WI38 (cell line): ENCODE results near the gene STIL.

Source experiments
- H3K4me3 ChIP-seq: 2 replicates; pipeline ENCODE4 v1.5.1; 2011; ENCODE audit warnings: low read depth, mild to moderate bottlenecking, control low read depth, low read length
- CTCF ChIP-seq: IDR thresholded peaks from 2 replicates; pipeline ENCODE4 v1.5.1; 2012; ENCODE audit warnings: low read depth, mild to moderate bottlenecking, control low read depth, low read length

Gene STIL

GRCh38 chr1:47214549-47214948 is 99.4 kb downstream of the STIL start:
- H3K4me3 ChIP-seq, result no peak overlapping the region
- no peak for TF ChIP-seq CTCF

GRCh38 chr1:47213230-47213963 is 100.5 kb downstream of the STIL start:
- no peak for TF ChIP-seq CTCF
- H3K4me3 ChIP-seq, result no peak overlapping the region

- no peak for TF ChIP-seq CTCF
- no peak overlapping the region for H3K4me3 ChIP-seq
These were observed 101.2 kb downstream of the STIL start for GRCh38 chr1:47212636-47213229.

GRCh38 chr1:47211796-47212269 is 102.1 kb downstream of the STIL start:
- no peak overlapping the region for H3K4me3 ChIP-seq
- TF ChIP-seq CTCF, result no peak

- no peak for TF ChIP-seq CTCF
These were observed 103.3 kb downstream of the STIL start for GRCh38 chr1:47210666-47211065.

GRCh38 chr1:47209725-47210325 is 104.1 kb downstream of the STIL start:
- no peak for TF ChIP-seq CTCF
- H3K4me3 ChIP-seq, result no peak overlapping the region

More at GRCh38 chr1:47210666-47211065, 103.3 kb downstream of the STIL start:
- no peak overlapping the region for H3K4me3 ChIP-seq

GRCh38 chr1:47209091-47209490 is 104.9 kb downstream of the STIL start:
- no peak for TF ChIP-seq CTCF
- no peak overlapping the region for H3K4me3 ChIP-seq
